ENCODE measurements around the gene DLGAP4.
"Not testable (repeated sequence)": the region's sequence is repeated elsewhere in the genome, so short reads cannot be mapped to it uniquely, and the experiment has no call there.

The DLGAP4 gene

DNA sequence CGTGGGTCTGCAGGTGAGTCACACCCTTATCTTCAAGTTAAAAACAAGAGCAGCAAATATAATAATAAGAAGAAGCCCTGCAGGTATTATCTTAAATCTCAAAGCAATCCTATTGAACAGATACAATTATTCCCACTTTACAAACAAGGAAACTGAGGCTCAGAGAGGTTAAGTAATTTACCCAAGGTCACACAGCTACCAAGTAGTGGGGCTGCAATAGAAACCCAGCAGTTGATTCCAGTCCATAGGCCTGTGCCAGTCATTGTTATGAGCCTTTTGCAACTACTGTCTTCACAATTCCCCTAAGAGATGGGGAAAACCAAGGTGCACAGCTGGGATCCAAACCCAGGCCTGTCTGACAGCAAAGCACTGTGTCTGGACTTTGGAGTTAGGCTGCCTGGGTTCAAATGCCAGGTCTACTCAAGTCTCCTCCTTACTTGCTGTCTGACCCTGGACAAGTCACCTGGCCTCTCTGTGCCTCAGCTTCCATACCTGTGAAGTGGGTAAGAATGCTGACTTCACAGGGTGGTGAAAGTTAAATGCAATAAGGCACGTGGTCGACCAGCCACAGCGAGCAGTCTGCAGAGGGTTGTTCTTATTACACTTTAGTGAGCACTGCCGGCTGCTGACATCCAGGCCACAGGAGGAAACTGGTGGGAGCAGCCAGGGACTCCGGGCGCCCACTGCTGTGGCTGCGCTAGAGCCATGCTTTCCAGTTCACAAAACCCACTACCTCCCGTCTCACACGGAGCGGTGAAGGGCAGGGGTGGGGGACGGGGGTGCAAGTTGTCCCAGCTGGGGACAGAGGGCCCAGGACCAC is 241.3 kb downstream of the DLGAP4 start:
- Histone ChIP-seq H3K27me3 (ENCODE audit: low read depth, low read length) (no peaks in the 10 kb centered on the region), H3K4me1 (ENCODE audit: control insufficient read depth in 1 of 2, insufficient read depth in 2 of 2, low read length in 2 of 2) (peaks cover 0 to 50% of the 10 kb centered on the region in 2 donors), H3K27ac (ENCODE audit: low read length) (no peak overlapping the region), H3K9me3 (ENCODE audit: control insufficient read depth in 1 of 2, low read length in 2 of 2) (no peaks in the 10 kb centered on the region), H3K4me3 (ENCODE audit: low read depth in 1 of 2, low read length in 2 of 2) (no peak overlapping the region), H3K36me3 (ENCODE audit: control insufficient read depth in 1 of 2, insufficient read depth in 2 of 2, low read length in 2 of 2) (peaks cover 18 to 54% of the 10 kb centered on the region in 2 donors)

- no peak overlapping the region for H3K4me3 ChIP-seq (ENCODE audit: low read depth in 1 of 2, low read length in 2 of 2)
- H3K27ac ChIP-seq (ENCODE audit: low read length) = no peak overlapping the region
- H3K4me1 ChIP-seq (ENCODE audit: control insufficient read depth in 1 of 2, insufficient read depth in 2 of 2, low read length in 2 of 2) = peaks cover 0 to 47% of the 10 kb centered on the region in 2 donors
- no peaks in the 10 kb centered on the region for H3K27me3 ChIP-seq (ENCODE audit: low read depth, low read length)
- no peaks in the 10 kb centered on the region for H3K9me3 ChIP-seq (ENCODE audit: control insufficient read depth in 1 of 2, low read length in 2 of 2)
- peaks cover 18 to 48% of the 10 kb centered on the region in 2 donors for H3K36me3 ChIP-seq (ENCODE audit: control insufficient read depth in 1 of 2, insufficient read depth in 2 of 2, low read length in 2 of 2)
Measured at GRCh38 chr20:36548006-36548315, 241.8 kb downstream of the DLGAP4 start.

DNA sequence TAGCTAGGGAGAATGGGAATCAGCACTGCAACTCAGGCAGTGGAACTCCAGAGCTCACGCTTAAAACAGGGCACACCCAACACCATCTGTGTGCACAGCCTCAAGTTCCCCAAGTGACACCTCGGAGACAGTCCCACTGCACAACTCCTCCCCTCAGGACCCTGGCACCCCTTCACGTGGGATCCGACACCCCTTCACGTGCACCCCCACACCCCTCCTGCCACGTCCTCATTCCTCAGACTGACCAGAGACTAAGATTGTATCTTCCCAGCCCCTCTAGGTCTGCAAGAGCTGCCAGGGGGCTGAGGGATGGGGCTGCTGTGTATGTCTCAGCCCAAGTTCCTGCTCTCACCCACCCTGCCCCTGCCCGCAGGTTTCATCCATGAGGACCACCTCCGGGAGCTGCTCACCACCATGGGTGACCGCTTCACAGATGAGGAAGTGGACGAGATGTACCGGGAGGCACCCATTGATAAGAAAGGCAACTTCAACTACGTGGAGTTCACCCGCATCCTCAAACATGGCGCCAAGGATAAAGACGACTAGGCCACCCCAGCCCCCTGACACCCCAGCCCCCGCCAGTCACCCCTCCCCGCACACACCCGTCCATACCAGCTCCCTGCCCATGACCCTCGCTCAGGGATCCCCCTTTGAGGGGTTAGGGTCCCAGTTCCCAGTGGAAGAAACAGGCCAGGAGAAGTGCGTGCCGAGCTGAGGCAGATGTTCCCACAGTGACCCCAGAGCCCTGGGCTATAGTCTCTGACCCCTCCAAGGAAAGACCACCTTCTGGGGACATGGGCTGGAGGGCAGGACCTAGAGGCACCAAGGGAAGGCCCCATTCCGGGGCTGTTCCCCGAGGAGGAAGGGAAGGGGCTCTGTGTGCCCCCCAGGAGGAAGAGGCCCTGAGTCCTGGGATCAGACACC is 242.8 kb downstream of the DLGAP4 start:
- Histone ChIP-seq H3K27me3 (ENCODE audit: low read depth, low read length) (no peaks in the 10 kb centered on the region), H3K4me3 (ENCODE audit: low read depth in 1 of 2, low read length in 2 of 2) (no peak overlapping the region), H3K27ac (ENCODE audit: low read length) (no peak overlapping the region), H3K36me3 (ENCODE audit: control insufficient read depth in 1 of 2, insufficient read depth in 2 of 2, low read length in 2 of 2) (peaks cover 18 to 41% of the 10 kb centered on the region in 2 donors), H3K9me3 (ENCODE audit: control insufficient read depth in 1 of 2, low read length in 2 of 2) (no peaks in the 10 kb centered on the region), H3K4me1 (ENCODE audit: control insufficient read depth in 1 of 2, insufficient read depth in 2 of 2, low read length in 2 of 2) (peaks cover 0 to 39% of the 10 kb centered on the region in 2 donors)

- Histone ChIP-seq H3K4me1 (ENCODE audit: control insufficient read depth in 1 of 2, insufficient read depth in 2 of 2, low read length in 2 of 2) (peaks cover 0 to 35% of the 10 kb centered on the region in 2 donors), H3K36me3 (ENCODE audit: control insufficient read depth in 1 of 2, insufficient read depth in 2 of 2, low read length in 2 of 2) (peaks cover 18 to 36% of the 10 kb centered on the region in 2 donors), H3K27ac (ENCODE audit: low read length) (no peak overlapping the region), H3K4me3 (ENCODE audit: low read depth in 1 of 2, low read length in 2 of 2) (no peak overlapping the region), H3K9me3 (ENCODE audit: control insufficient read depth in 1 of 2, low read length in 2 of 2) (no peaks in the 10 kb centered on the region), H3K27me3 (ENCODE audit: low read depth, low read length) (no peaks in the 10 kb centered on the region)
Measured at GRCh38 chr20:36549628-36549941, 243.4 kb downstream of the DLGAP4 start.

GRCh38 chr20:36549942-36550789 is 244.0 kb downstream of the DLGAP4 start:
- peaks cover 18 to 31% of the 10 kb centered on the region in 2 donors for H3K36me3 ChIP-seq (ENCODE audit: control insufficient read depth in 1 of 2, insufficient read depth in 2 of 2, low read length in 2 of 2)
- H3K4me1 ChIP-seq (ENCODE audit: control insufficient read depth in 1 of 2, insufficient read depth in 2 of 2, low read length in 2 of 2) = peaks cover 0 to 30% of the 10 kb centered on the region in 2 donors
- no peaks in the 10 kb centered on the region for H3K27me3 ChIP-seq (ENCODE audit: low read depth, low read length)
- no peak overlapping the region for H3K4me3 ChIP-seq (ENCODE audit: low read depth in 1 of 2, low read length in 2 of 2)
- H3K27ac ChIP-seq (ENCODE audit: low read length) = no peak overlapping the region
- no peaks in the 10 kb centered on the region for H3K9me3 ChIP-seq (ENCODE audit: control insufficient read depth in 1 of 2, low read length in 2 of 2)

- Histone ChIP-seq H3K36me3 (ENCODE audit: control insufficient read depth in 1 of 2, insufficient read depth in 2 of 2, low read length in 2 of 2) (peaks cover 18 to 31% of the 10 kb centered on the region in 2 donors), H3K27me3 (ENCODE audit: low read depth, low read length) (no peaks in the 10 kb centered on the region), H3K27ac (ENCODE audit: low read length) (no peak overlapping the region), H3K9me3 (ENCODE audit: control insufficient read depth in 1 of 2, low read length in 2 of 2) (no peaks in the 10 kb centered on the region), H3K4me3 (ENCODE audit: low read depth in 1 of 2, low read length in 2 of 2) (no peak overlapping the region), H3K4me1 (ENCODE audit: control insufficient read depth in 1 of 2, insufficient read depth in 2 of 2, low read length in 2 of 2) (peaks cover 0 to 25% of the 10 kb centered on the region in 2 donors)
Measured at GRCh38 chr20:36550790-36551299, 244.7 kb downstream of the DLGAP4 start.

GRCh38 chr20:36555248-36555647 is 249.1 kb downstream of the DLGAP4 start:
- no peaks in the 10 kb centered on the region for H3K9me3 ChIP-seq (ENCODE audit: control insufficient read depth in 1 of 2, low read length in 2 of 2)
- H3K36me3 ChIP-seq (ENCODE audit: control insufficient read depth in 1 of 2, insufficient read depth in 2 of 2, low read length in 2 of 2) = no peaks in the 10 kb centered on the region
- no peaks in the 10 kb centered on the region for H3K4me1 ChIP-seq (ENCODE audit: control insufficient read depth in 1 of 2, insufficient read depth in 2 of 2, low read length in 2 of 2)
- no peaks in the 10 kb centered on the region for H3K27me3 ChIP-seq (ENCODE audit: low read depth, low read length)
- no peak overlapping the region for H3K27ac ChIP-seq (ENCODE audit: low read length)
- no peak overlapping the region for H3K4me3 ChIP-seq (ENCODE audit: low read depth in 1 of 2, low read length in 2 of 2)

GRCh38 chr20:36562724-36563123 is 256.6 kb downstream of the DLGAP4 start:
- Histone ChIP-seq H3K4me3 (ENCODE audit: low read depth in 1 of 2, low read length in 2 of 2) (no peak overlapping the region), H3K9me3 (ENCODE audit: control insufficient read depth in 1 of 2, low read length in 2 of 2) (peaks cover 0 to 3% of the 10 kb centered on the region in 2 donors), H3K36me3 (ENCODE audit: control insufficient read depth in 1 of 2, insufficient read depth in 2 of 2, low read length in 2 of 2) (no peaks in the 10 kb centered on the region), H3K27ac (ENCODE audit: low read length) (no peak overlapping the region), H3K27me3 (ENCODE audit: low read depth, low read length) (no peaks in the 10 kb centered on the region), H3K4me1 (ENCODE audit: control insufficient read depth in 1 of 2, insufficient read depth in 2 of 2, low read length in 2 of 2) (no peaks in the 10 kb centered on the region)

GRCh38 chr20:36563374-36563773 is 257.2 kb downstream of the DLGAP4 start:
- Histone ChIP-seq H3K4me1 (ENCODE audit: control insufficient read depth in 1 of 2, insufficient read depth in 2 of 2, low read length in 2 of 2) (no peaks in the 10 kb centered on the region), H3K36me3 (ENCODE audit: control insufficient read depth in 1 of 2, insufficient read depth in 2 of 2, low read length in 2 of 2) (no peaks in the 10 kb centered on the region), H3K27me3 (ENCODE audit: low read depth, low read length) (no peaks in the 10 kb centered on the region), H3K27ac (ENCODE audit: low read length) (no peak overlapping the region), H3K4me3 (ENCODE audit: low read depth in 1 of 2, low read length in 2 of 2) (no peak overlapping the region), H3K9me3 (ENCODE audit: control insufficient read depth in 1 of 2, low read length in 2 of 2) (peaks cover 0 to 3% of the 10 kb centered on the region in 2 donors)

DNA sequence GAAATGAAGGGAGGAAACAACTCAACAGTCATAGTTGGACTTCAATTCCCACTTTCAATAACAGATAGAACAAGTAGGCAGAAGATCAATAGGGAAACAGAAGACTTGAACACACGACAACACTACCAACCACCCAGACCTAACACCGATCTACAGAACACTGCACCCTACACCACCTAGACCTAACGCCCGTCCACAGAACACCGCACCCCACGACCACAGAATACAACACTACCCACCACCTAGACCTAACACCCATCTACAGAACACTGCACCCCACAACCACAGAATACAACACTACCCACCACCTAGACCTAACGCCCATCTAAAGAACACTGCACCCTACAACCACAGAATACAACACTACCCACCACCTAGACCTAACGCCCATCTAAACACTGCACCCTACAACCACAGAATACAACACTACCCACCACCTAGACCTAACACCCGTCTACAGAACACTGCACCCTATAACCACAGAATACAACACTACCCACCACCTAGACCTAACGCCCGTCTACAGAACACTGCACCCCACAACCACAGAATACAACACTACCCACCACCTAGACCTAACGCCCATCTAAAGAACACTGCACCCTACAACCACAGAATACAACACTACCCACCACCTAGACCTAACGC is 258.1 kb downstream of the DLGAP4 start:
- not testable (repeated sequence) for H3K27me3 ChIP-seq (ENCODE audit: low read depth, low read length); H3K9me3 ChIP-seq (ENCODE audit: control insufficient read depth in 1 of 2, low read length in 2 of 2); H3K4me3 ChIP-seq (ENCODE audit: low read depth in 1 of 2, low read length in 2 of 2); H3K36me3 ChIP-seq (ENCODE audit: control insufficient read depth in 1 of 2, insufficient read depth in 2 of 2, low read length in 2 of 2); H3K4me1 ChIP-seq (ENCODE audit: control insufficient read depth in 1 of 2, insufficient read depth in 2 of 2, low read length in 2 of 2); H3K27ac ChIP-seq (ENCODE audit: low read length)
